ENCODE results near the gene CTBP1. TPM values are rescaled to one million over a fixed set of nuclear protein-coding genes. Genes with fewer than 3 reads are reported as not detected.

The CTBP1 gene
- total RNA-seq, 8 experiments from 2014 or later = 120 to 180 (median 146) TPM

- 70 to 100% (median 92%) methylated on average over 1 to 5 of the region's 5 CpGs; no CpG with 5 or more reads in 4 of the 10 experiments for WGBS, 10 experiments
- Histone ChIP-seq H3K4me3 (no peak overlapping the region), H3K4me1 (replicated peaks in 1 of 2) (peaks cover 6 to 9% of the 10 kb centered on the region in 2 donors), H3K27ac (no peak overlapping the region)
- ATAC-seq (replicated peaks in 6 of 8) = no peak
- in situ Hi-C loops (cut with MboI; ENCODE audit: low pct_unique_long_range_greater_than_20kb in 2 of 9, low sequenced_read_pairs in 9 of 9, unreplicated experiment in 9 of 9) = no loop called here
These were observed 4.9 kb upstream of the CTBP1 start for GRCh38 chr4:1253831-1254230.

- in situ Hi-C loops (cut with MboI; ENCODE audit: low pct_unique_long_range_greater_than_20kb in 2 of 9, low sequenced_read_pairs in 9 of 9, unreplicated experiment in 9 of 9) = no loop called here
- ATAC-seq (replicated peaks in 6 of 8) = no peak
- WGBS, 10 experiments = 90 to 100% (median 96%) methylated on average over 1 to 6 of the region's 6 CpGs; no CpG with 5 or more reads in 3 of the 10 experiments
- no peak overlapping the region for H3K4me3 ChIP-seq
- peaks cover 6 to 9% of the 10 kb centered on the region in 2 donors for H3K4me1 ChIP-seq (replicated peaks in 1 of 2)
- H3K27ac ChIP-seq = no peak overlapping the region
These were observed 4.1 kb upstream of the CTBP1 start for GRCh38 chr4:1252928-1253492.

- in situ Hi-C loops (cut with MboI; ENCODE audit: low pct_unique_long_range_greater_than_20kb in 2 of 9, low sequenced_read_pairs in 9 of 9, unreplicated experiment in 9 of 9) = no loop called here
- Histone ChIP-seq H3K4me1 (replicated peaks in 1 of 2) (peaks cover 11 to 14% of the 10 kb centered on the region in 2 donors), H3K27ac (no peak overlapping the region), H3K4me3 (no peak overlapping the region)
- WGBS, 10 experiments = 94 to 100% (median 100%) methylated on average over 2 to 7 of the region's 11 CpGs; no CpG with 5 or more reads in 3 of the 10 experiments
- no peak for ATAC-seq (replicated peaks in 6 of 8)
These were observed 2.8 kb upstream of the CTBP1 start for GRCh38 chr4:1251773-1252066.

GRCh38 chr4:1250921-1251772, 2.2 kb upstream of the CTBP1 start:
- no peak overlapping the region for H3K27ac ChIP-seq
- in situ Hi-C loops (cut with MboI; ENCODE audit: low pct_unique_long_range_greater_than_20kb in 2 of 9, low sequenced_read_pairs in 9 of 9, unreplicated experiment in 9 of 9) = no loop called here
- ATAC-seq (replicated peaks in 6 of 8) = no peak
- H3K4me3 ChIP-seq = no peak overlapping the region
- 87 to 100% (median 100%) methylated on average over 1 to 11 of the region's 33 CpGs; no CpG with 5 or more reads in 1 of the 10 experiments for WGBS, 10 experiments
- H3K4me1 ChIP-seq (replicated peaks in 1 of 2) = peaks cover 16 to 20% of the 10 kb centered on the region in 2 donors

GRCh38 chr4:1250527-1250812, 1.5 kb upstream of the CTBP1 start:
- Histone ChIP-seq H3K4me3 (peak overlapping the region in 4 of 5 donors; percentile 75 to 100 (median 94)), H3K27ac (peak overlapping the region; percentile 98 to 99), H3K4me1 (replicated peaks in 1 of 2) (peaks cover 17 to 20% of the 10 kb centered on the region in 2 donors)
- ATAC-seq (replicated peaks in 6 of 8) = no peak
- WGBS, 10 experiments = 81 to 100% (median 92%) methylated on average over 1 to 6 of the region's 7 CpGs; no CpG with 5 or more reads in 6 of the 10 experiments
- in situ Hi-C loops (cut with MboI; ENCODE audit: low pct_unique_long_range_greater_than_20kb in 2 of 9, low sequenced_read_pairs in 9 of 9, unreplicated experiment in 9 of 9) = no loop called here

- Histone ChIP-seq H3K4me3 (peak overlapping the region; percentile 75 to 100 (median 93)), H3K4me1 (replicated peaks in 1 of 2) (peaks cover 17 to 20% of the 10 kb centered on the region in 2 donors), H3K27ac (peak overlapping the region; percentile 98 to 99)
- in situ Hi-C loops (cut with MboI; ENCODE audit: low pct_unique_long_range_greater_than_20kb in 2 of 9, low sequenced_read_pairs in 9 of 9, unreplicated experiment in 9 of 9) = no loop called here
- 0 to 100% (median 13%) methylated on average over 1 to 4 of the region's 39 CpGs; no CpG with 5 or more reads in 6 of the 10 experiments for WGBS, 10 experiments
- peak in 6 of 8 experiments; percentile 0 to 31 (median 14) for ATAC-seq (replicated peaks in 6 of 8)
These were observed 999 bp upstream of the CTBP1 start for GRCh38 chr4:1249731-1250526.

GRCh38 chr4:1249148-1249730, 309 bp upstream of the CTBP1 start:
- Histone ChIP-seq H3K4me3 (peak overlapping the region; percentile 75 to 100 (median 93)), H3K27ac (peak overlapping the region; percentile 98 to 99), H3K4me1 (replicated peaks in 1 of 2) (peaks cover 17 to 20% of the 10 kb centered on the region in 2 donors)
- ATAC-seq (replicated peaks in 6 of 8) = peak; percentile 55 to 80 (median 73)
- 0% methylated on average over 4 of the region's 86 CpGs; no CpG with 5 or more reads in 9 of the 10 experiments for WGBS, 10 experiments
- in situ Hi-C loops (cut with MboI; ENCODE audit: low pct_unique_long_range_greater_than_20kb in 2 of 9, low sequenced_read_pairs in 9 of 9, unreplicated experiment in 9 of 9) = no loop called here

- Histone ChIP-seq H3K27ac (peak overlapping the region; percentile 98 to 99), H3K4me1 (replicated peaks in 1 of 2) (peaks cover 17 to 20% of the 10 kb centered on the region in 2 donors), H3K4me3 (peak overlapping the region; percentile 75 to 100 (median 93))
- WGBS, 10 experiments = 0 to 2% (median 0%) methylated on average over 1 to 7 of the region's 40 CpGs; no CpG with 5 or more reads in 7 of the 10 experiments
- peak in 3 of 8 experiments; percentile 8 to 39 (median 19) for ATAC-seq (replicated peaks in 6 of 8)
- in situ Hi-C loops (cut with MboI; ENCODE audit: low pct_unique_long_range_greater_than_20kb in 2 of 9, low sequenced_read_pairs in 9 of 9, unreplicated experiment in 9 of 9) = no loop called here
These were observed 1.1 kb downstream of the CTBP1 start for GRCh38 chr4:1247864-1248244.

GRCh38 chr4:1246901-1247863, 1.7 kb downstream of the CTBP1 start:
- ATAC-seq (replicated peaks in 6 of 8) = peak in 1 of 8 experiments; percentile 0
- WGBS, 10 experiments = 0 to 80% (median 25%) methylated on average over 1 to 20 of the region's 48 CpGs; no CpG with 5 or more reads in 3 of the 10 experiments
- Histone ChIP-seq H3K4me1 (replicated peaks in 1 of 2) (peaks cover 17 to 20% of the 10 kb centered on the region in 2 donors), H3K27ac (peak overlapping the region; percentile 98 to 99), H3K4me3 (peak overlapping the region; percentile 75 to 100 (median 93))
- in situ Hi-C loops (cut with MboI; ENCODE audit: low pct_unique_long_range_greater_than_20kb in 2 of 9, low sequenced_read_pairs in 9 of 9, unreplicated experiment in 9 of 9) = no loop called here

- H3K27ac ChIP-seq = no peak overlapping the region
- H3K4me1 ChIP-seq (replicated peaks in 1 of 2) = peaks cover 17 to 20% of the 10 kb centered on the region in 2 donors
- 0 to 100% (median 75%) methylated on average over 1 to 6 of the region's 24 CpGs; no CpG with 5 or more reads in 4 of the 10 experiments for WGBS, 10 experiments
- ATAC-seq (replicated peaks in 6 of 8) = no peak
- in situ Hi-C loops (cut with MboI; ENCODE audit: low pct_unique_long_range_greater_than_20kb in 2 of 9, low sequenced_read_pairs in 9 of 9, unreplicated experiment in 9 of 9) = no loop called here
- H3K4me3 ChIP-seq = peak overlapping the region in 3 of 5 donors; percentile 93 to 100 (median 95)
These were observed 2.6 kb downstream of the CTBP1 start for GRCh38 chr4:1246111-1246881.

GRCh38 chr4:1245481-1246051, 3.4 kb downstream of the CTBP1 start:
- 87 to 96% methylated on average over 3 to 4 of the region's 26 CpGs; no CpG with 5 or more reads in 8 of the 10 experiments for WGBS, 10 experiments
- no peak for ATAC-seq (replicated peaks in 6 of 8)
- in situ Hi-C loops (cut with MboI; ENCODE audit: low pct_unique_long_range_greater_than_20kb in 2 of 9, low sequenced_read_pairs in 9 of 9, unreplicated experiment in 9 of 9) = no loop called here
- Histone ChIP-seq H3K4me3 (no peak overlapping the region), H3K4me1 (replicated peaks in 1 of 2) (peaks cover 17 to 19% of the 10 kb centered on the region in 2 donors), H3K27ac (no peak overlapping the region)
